Common myeloid progenitor, CD34-positive (primary cell): ENCODE measurements around the gene PHACTR3.

ENCODE experiments used
- CTCF ChIA-PET: fragments of 350-600 bp; sonication (Branson Sonifier 250); formaldehyde crosslinking; loops from one replicate; lab custom pipeline; 2021; ENCODE audit warnings: antibody characterized with exemption; lab: Charles Lee
- POLR2A ChIA-PET: fragments of 350-600 bp; sonication (Branson Sonifier 250); formaldehyde crosslinking; loops from one replicate; lab custom pipeline; 2021; ENCODE audit warnings: antibody characterized with exemption; lab: Charles Lee
- DNase-seq, 3 donors: peaks; one replicate each; pipeline versions ENCODE4 v3.0.0 to v3.0.0-alpha.2; 2013
- H3K27ac ChIP-seq, 2 experiments: 1 replicate in 1 of 2; 2 replicates in 1 of 2; pipeline ENCODE4 v1.7.0; 2013; ENCODE audit warnings: inconsistent platforms in 2 of 2, low read length in 2 of 2, mild to moderate bottlenecking in 2 of 2, low read depth in 1 of 2, moderate library complexity in 1 of 2; ENCODE audit not compliant: severe bottlenecking in 2 of 2, insufficient read depth in 1 of 2, poor library complexity in 1 of 2
- H3K27me3 ChIP-seq, 5 experiments: replicated peaks in 2 of 5; 1 replicate in 3 of 5; 2 replicates in 2 of 5; pipeline versions ENCODE4 v1.6.1 to v1.7.0; 2013; ENCODE audit warnings: low read length in 4 of 5, mild to moderate bottlenecking in 2 of 5, moderate library complexity in 2 of 5, inconsistent platforms in 1 of 5; ENCODE audit not compliant: insufficient read depth in 5 of 5, control insufficient read depth in 4 of 5
- H3K36me3 ChIP-seq, 4 experiments: 1 replicate in 2 of 4; 2 replicates in 2 of 4; pipeline versions ENCODE4 v1.6.1 to v1.7.0; 2013; ENCODE audit warnings: low read length in 3 of 4, control low read depth in 1 of 4, mild to moderate bottlenecking in 1 of 4; ENCODE audit not compliant: control insufficient read depth in 4 of 4, insufficient read depth in 4 of 4
- H3K4me1 ChIP-seq, 4 experiments: 1 replicate in 3 of 4; 2 replicates in 1 of 4; pipeline versions ENCODE4 v1.6.1 to v1.7.1; 2013; ENCODE audit warnings: low read length in 3 of 4, mild to moderate bottlenecking in 3 of 4, control low read depth in 1 of 4, inconsistent platforms in 1 of 4, moderate library complexity in 1 of 4; ENCODE audit not compliant: control insufficient read depth in 4 of 4, insufficient read depth in 4 of 4; ENCODE audit errors: control extremely low read depth in 1 of 4
- H3K4me3 ChIP-seq, 7 experiments: 1 replicate in 4 of 7; 2 replicates in 3 of 7; pipeline versions ENCODE4 v1.5.1 to v1.7.0; 2013; ENCODE audit warnings: mild to moderate bottlenecking in 7 of 7, low read length in 6 of 7, moderate library complexity in 6 of 7, inconsistent platforms in 2 of 7, low read depth in 2 of 7, control low read depth in 1 of 7; ENCODE audit not compliant: insufficient read depth in 4 of 7, control insufficient read depth in 1 of 7; ENCODE audit errors: extremely low read depth in 1 of 7
- H3K9me3 ChIP-seq, 5 experiments: 1 replicate in 4 of 5; 2 replicates in 1 of 5; pipeline versions ENCODE4 v1.6.1 to v1.7.1; 2013; ENCODE audit warnings: low read length in 4 of 5, mild to moderate bottlenecking in 2 of 5, inconsistent platforms in 1 of 5, low read depth in 1 of 5, moderate library complexity in 1 of 5; ENCODE audit not compliant: control insufficient read depth in 4 of 5, insufficient read depth in 2 of 5; ENCODE audit errors: control extremely low read depth in 1 of 5
- WGBS: methylation state at CpG from one replicate; pipeline ENCODE4 v1.1.5; 2013; ENCODE audit not compliant: insufficient coverage; 5-methylcytosine and 5-hydroxymethylcytosine counted together

The PHACTR3 gene

GRCh38 chr20:59770851-59771250 is 166.5 kb downstream of the PHACTR3 start:
- Histone ChIP-seq H3K36me3 (no peaks in the 10 kb centered on the region), H3K27me3 (peaks cover 0 to 13% (median 8%) of the 10 kb centered on the region in 5 experiments), H3K4me3 (no peak overlapping the region), H3K9me3 (no peaks in the 10 kb centered on the region), H3K27ac (no peak overlapping the region), H3K4me1 (no peaks in the 10 kb centered on the region)
- CTCF ChIA-PET, result no interaction called here
- POLR2A ChIA-PET, result no interaction called here
- no peak for DNase-seq
- WGBS, result 87% methylated on average over 5 of the region's 7 CpGs

DNA sequence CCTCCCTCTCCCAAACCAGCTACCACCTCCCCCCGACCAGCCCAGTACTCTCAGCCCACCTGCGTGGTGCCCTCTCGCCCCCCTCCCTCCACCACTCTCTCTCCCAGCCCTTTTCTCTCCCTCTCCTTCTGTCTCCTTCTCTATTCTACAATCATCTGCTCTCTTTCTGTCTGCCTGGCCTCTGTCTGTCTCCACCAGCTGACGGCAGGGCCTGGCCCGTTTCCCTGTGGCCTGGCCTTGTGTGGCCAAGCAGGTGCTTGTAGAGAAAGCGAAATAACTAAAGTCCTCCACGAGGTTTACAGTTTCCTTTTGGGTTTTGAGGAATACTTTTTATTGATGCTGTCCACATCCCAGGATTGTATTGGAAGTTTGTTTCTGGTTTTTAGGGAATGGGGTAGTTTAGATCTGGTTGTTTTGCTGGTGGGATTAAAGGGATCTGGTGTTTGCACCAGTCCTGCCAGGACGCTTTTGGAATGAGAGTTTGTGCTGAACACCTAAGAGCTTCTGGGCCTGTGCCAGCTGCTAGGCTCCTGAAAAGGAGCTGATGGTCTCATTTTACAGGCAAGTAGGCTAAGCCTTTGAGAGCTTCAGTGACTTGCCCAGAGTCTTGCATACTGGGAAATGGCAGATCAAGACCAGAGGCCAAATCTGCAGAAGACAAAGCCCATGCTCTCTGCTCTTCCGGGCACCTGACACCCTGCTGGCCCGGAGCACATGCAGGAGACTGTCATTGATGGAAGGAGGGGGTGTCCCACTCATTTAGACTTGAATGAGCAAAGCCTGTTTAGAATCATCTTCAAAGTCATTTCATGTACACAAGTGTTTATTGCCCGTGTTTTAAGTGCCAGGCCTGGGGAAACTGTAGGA is 167.4 kb downstream of the PHACTR3 start:
- Histone ChIP-seq H3K4me1 (no peaks in the 10 kb centered on the region), H3K36me3 (no peaks in the 10 kb centered on the region), H3K4me3 (no peak overlapping the region), H3K27me3 (peaks cover 0 to 11% (median 8%) of the 10 kb centered on the region in 5 experiments), H3K9me3 (no peaks in the 10 kb centered on the region), H3K27ac (no peak overlapping the region)
- ChIA-PET CTCF (no interaction called here), POLR2A (no interaction called here)
- 67% methylated on average over 6 of the region's 11 CpGs for WGBS
- DNase-seq, result no peak

GRCh38 chr20:59772373-59772705 is 168.0 kb downstream of the PHACTR3 start:
- CTCF ChIA-PET, result no interaction called here

DNA sequence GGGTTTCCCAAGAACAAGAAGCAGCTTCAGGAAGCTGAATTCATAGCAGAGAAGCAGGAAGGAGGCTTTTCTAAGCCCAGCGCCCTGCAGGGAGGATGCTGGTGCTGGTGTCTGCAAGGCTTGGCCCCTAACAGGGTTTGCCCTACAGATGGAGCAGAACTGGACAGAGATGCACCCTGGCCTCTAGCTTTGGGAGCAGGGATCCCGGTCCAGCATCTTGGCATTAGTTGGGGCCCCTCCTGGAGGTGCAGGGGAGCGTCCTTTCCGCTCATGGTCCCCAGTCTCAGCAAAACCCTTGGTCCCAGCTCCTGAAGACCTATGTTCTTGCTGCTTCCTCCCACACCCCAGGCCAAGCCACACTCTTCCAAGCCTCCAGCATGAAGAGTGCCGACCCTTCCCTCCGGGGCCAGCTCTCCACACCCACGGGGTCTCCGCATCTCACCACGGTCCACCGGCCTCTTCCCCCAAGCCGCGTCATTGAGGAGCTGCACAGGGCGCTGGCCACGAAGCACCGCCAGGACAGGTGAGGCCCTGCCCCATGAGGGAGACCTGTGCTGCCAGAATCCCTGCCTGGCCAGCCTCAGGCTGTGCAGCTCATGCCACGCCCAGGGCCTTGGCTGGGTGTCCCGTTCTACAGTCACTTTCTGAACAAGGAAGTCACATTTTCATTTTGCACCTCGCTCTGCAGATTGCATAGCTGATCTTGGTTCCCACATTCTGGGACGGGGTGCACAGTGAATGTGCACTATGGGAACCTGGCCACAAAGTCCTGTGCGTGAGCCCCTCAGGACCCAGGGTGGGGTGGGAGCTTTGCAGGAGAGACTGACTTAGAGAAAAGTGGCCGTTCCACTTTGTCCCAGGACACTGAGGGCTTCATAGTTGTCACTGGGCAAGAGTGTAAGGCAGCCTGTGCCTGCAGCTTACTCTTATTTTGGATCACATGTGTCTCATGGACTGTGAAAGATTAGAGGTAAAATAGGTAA is 168.9 kb downstream of the PHACTR3 start:
- WGBS, result 94% methylated on average over 17 of the region's 21 CpGs
- Histone ChIP-seq H3K27me3 (peaks cover 0 to 11% (median 5%) of the 10 kb centered on the region in 5 experiments), H3K27ac (no peak overlapping the region), H3K36me3 (no peaks in the 10 kb centered on the region), H3K9me3 (no peaks in the 10 kb centered on the region), H3K4me1 (no peaks in the 10 kb centered on the region), H3K4me3 (no peak overlapping the region)
- CTCF ChIA-PET, result interaction anchor here (1.4 to 1.9 kb wide), 2 partner anchors 9 to 11 kb away, joined by 4 to 6 read pairs; no protein-coding TSS in a partner anchor
- POLR2A ChIA-PET, result no interaction called here
- DNase-seq, result no peak

More at GRCh38 chr20:59772373-59772705, 168.0 kb downstream of the PHACTR3 start:
- WGBS, result 93% methylated on average over 4 of the region's 6 CpGs
- peaks cover 0 to 11% (median 7%) of the 10 kb centered on the region in 5 experiments for H3K27me3 ChIP-seq
- no peak overlapping the region for H3K27ac ChIP-seq
- no peak overlapping the region for H3K4me3 ChIP-seq
- H3K9me3 ChIP-seq, result no peaks in the 10 kb centered on the region
- no peaks in the 10 kb centered on the region for H3K36me3 ChIP-seq
- DNase-seq, result no peak
- H3K4me1 ChIP-seq, result no peaks in the 10 kb centered on the region
- POLR2A ChIA-PET, result no interaction called here

DNA sequence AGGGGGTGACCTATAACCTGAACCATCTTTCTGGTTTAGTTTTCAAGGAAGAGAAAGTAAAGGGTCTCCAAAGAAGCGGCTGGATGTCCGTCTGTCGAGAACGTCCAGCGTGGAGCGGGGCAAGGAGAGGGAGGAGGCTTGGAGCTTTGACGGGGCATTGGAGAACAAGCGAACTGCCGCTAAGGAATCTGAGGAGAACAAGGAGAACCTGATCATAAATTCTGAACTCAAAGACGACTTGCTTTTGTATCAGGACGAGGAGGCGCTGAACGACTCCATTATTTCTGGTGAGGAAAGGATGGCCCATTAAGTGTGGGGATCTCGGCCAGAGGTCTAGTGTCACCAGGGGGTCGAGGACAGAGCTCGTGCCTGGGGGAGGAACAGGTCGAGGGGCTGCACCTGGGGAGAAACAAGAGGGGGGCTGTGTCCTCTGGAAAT is 169.9 kb downstream of the PHACTR3 start:
- ChIA-PET CTCF (interaction anchor here (1.4 to 1.9 kb wide), 2 partner anchors 8 to 10 kb away, joined by 4 to 6 read pairs; no protein-coding TSS in a partner anchor), POLR2A (no interaction called here)
- WGBS, result 86% methylated on average over 14 of the region's 17 CpGs
- no peaks in the 10 kb centered on the region for H3K36me3 ChIP-seq
- H3K27ac ChIP-seq, result no peak overlapping the region
- H3K4me3 ChIP-seq, result no peak overlapping the region
- peaks cover 0 to 11% (median 5%) of the 10 kb centered on the region in 5 experiments for H3K27me3 ChIP-seq
- DNase-seq, result no peak
- no peaks in the 10 kb centered on the region for H3K9me3 ChIP-seq
- H3K4me1 ChIP-seq, result no peaks in the 10 kb centered on the region

GRCh38 chr20:59774921-59775686 is 170.8 kb downstream of the PHACTR3 start:
- H3K4me3 ChIP-seq, result no peak overlapping the region
- DNase-seq, result no peak
- H3K27ac ChIP-seq, result no peak overlapping the region
- ChIA-PET CTCF (interaction anchor here (1.4 to 1.9 kb wide), 2 partner anchors 7 to 9 kb away, joined by 4 to 6 read pairs; no protein-coding TSS in a partner anchor), POLR2A (no interaction called here)
- no peaks in the 10 kb centered on the region for H3K4me1 ChIP-seq
- H3K27me3 ChIP-seq, result peaks cover 0 to 11% (median 5%) of the 10 kb centered on the region in 5 experiments
- H3K9me3 ChIP-seq, result no peaks in the 10 kb centered on the region
- no peaks in the 10 kb centered on the region for H3K36me3 ChIP-seq
- 86% methylated on average over 21 of the region's 23 CpGs for WGBS
